Measurements from ENCODE around the gene SPOPL.
"Not testable (repeated sequence)": the region's sequence is repeated elsewhere in the genome, so short reads cannot be mapped to it uniquely, and the experiment has no call there.

DNA sequence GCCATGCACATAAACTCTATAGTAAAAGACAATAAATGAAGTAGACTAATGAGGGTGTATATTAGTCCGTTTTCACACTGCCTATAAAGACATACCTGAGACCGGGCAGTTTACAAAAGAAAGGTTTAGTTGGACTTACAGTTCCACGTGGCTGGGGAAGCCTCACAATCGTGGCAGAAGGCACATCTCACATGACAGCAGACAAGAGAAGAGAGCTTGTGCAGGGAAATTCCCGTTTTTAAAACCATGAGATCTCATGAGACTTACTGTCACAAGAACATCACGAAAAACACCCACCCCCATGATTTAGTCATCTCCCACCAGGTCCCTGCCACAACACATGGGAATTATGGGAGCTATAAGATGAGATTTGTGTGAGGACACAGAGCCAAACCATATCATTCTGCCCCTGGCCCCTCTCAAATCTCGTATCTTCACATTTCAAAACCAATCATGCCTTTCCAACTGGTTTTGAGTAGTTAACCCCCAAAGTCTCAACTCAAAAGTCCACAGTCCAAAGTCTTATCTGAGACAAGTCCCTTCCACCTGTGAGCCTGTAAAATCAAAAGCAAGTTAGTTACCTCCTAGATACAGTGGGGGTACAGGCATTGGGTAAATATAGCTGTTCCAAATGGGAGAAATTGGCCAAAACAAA is 21.6 kb downstream of the SPOPL start:
- TF ChIP-seq, protein P1, sequence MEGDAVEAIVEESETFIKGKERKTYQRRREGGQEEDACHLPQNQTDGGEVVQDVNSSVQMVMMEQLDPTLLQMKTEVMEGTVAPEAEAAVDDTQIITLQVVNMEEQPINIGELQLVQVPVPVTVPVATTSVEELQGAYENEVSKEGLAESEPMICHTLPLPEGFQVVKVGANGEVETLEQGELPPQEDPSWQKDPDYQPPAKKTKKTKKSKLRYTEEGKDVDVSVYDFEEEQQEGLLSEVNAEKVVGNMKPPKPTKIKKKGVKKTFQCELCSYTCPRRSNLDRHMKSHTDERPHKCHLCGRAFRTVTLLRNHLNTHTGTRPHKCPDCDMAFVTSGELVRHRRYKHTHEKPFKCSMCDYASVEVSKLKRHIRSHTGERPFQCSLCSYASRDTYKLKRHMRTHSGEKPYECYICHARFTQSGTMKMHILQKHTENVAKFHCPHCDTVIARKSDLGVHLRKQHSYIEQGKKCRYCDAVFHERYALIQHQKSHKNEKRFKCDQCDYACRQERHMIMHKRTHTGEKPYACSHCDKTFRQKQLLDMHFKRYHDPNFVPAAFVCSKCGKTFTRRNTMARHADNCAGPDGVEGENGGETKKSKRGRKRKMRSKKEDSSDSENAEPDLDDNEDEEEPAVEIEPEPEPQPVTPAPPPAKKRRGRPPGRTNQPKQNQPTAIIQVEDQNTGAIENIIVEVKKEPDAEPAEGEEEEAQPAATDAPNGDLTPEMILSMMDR (IDR thresholded peaks at IDR 0.05): not testable (repeated sequence)
- not testable (repeated sequence) for TF ChIP-seq POLR2A (IDR thresholded peaks at IDR 0.05)
